PC-9 (cell line): ENCODE results near the gene LAMB4. TPM values are rescaled to one million over a fixed set of nuclear protein-coding genes. Genes with fewer than 3 reads are reported as not detected.

Experiments
- BruUV-seq: library from RNA; stranded (reverse); fragments of 400-500 nt; replicated peaks from 2 replicates; lab custom pipeline; 2021; lab: Mats Ljungman, UMichigan
- CTCF ChIA-PET: fragments of 300-600 bp; sonication (Branson Sonifier 250); formaldehyde crosslinking; loops from one replicate; lab custom pipeline; 2022; ENCODE audit warnings: antibody characterized with exemption; lab: Charles Lee
- POLR2A ChIA-PET: fragments of 300-600 bp; sonication (Branson Sonifier 250); formaldehyde crosslinking; loops from one replicate; lab custom pipeline; 2022; ENCODE audit warnings: antibody characterized with exemption; ENCODE audit not compliant: unreplicated experiment; lab: Charles Lee
- DNase-seq, 2 experiments: peaks; one replicate each; pipeline versions ENCODE4 v3.0.0 to v3.0.0-alpha.2; 2015 to 2022; ENCODE audit warnings: mixed read lengths in 1 of 2
- H2AFZ ChIP-seq: fragments of 200-600 bp; sonication (generic); 2 replicates; pipeline ENCODE4 v1.8.1; 2017; ENCODE audit warnings: antibody characterized with exemption
- H3F3A ChIP-seq: fragments of 200-600 bp; sonication (generic); 2 replicates; pipeline ENCODE4 v1.8.1; 2017; ENCODE audit warnings: antibody characterized with exemption, mild to moderate bottlenecking, low read depth; ENCODE audit not compliant: insufficient read depth
- H3K27ac ChIP-seq: fragments of 200-600 bp; sonication (generic); 2 replicates; pipeline ENCODE4 v1.6.1; 2016; ENCODE audit warnings: mixed run types
- H3K27me3 ChIP-seq: fragments of 200-600 bp; sonication (generic); 2 replicates; pipeline ENCODE4 v1.6.1; 2016; ENCODE audit warnings: low read depth, mixed run types; ENCODE audit not compliant: insufficient read depth
- H3K36me3 ChIP-seq: fragments of 200-600 bp; sonication (generic); 2 replicates; pipeline ENCODE4 v1.6.1; 2016; ENCODE audit warnings: low read depth, mixed run types
- H3K4me1 ChIP-seq: fragments of 200-600 bp; sonication (generic); replicated peaks from 2 replicates; pipeline ENCODE4 v1.6.1; 2016; ENCODE audit warnings: mixed run types; ENCODE audit not compliant: insufficient read depth
- H3K4me2 ChIP-seq: fragments of 200-600 bp; sonication (generic); 2 replicates; pipeline ENCODE4 v1.6.1; 2017; ENCODE audit warnings: mixed run types
- H3K4me3 ChIP-seq: fragments of 200-600 bp; sonication (generic); 2 replicates; pipeline ENCODE4 v1.6.1; 2016; ENCODE audit warnings: mixed run types
- H3K79me2 ChIP-seq: fragments of 200-600 bp; sonication (generic); 2 replicates; pipeline ENCODE4 v1.6.1; 2017; ENCODE audit warnings: low read depth, mixed run types
- H3K9me2 ChIP-seq: fragments of 200-600 bp; sonication (generic); 2 replicates; pipeline ENCODE4 v1.8.1; 2017; ENCODE audit warnings: mild to moderate bottlenecking; ENCODE audit not compliant: insufficient read depth
- H3K9me3 ChIP-seq: fragments of 200-600 bp; sonication (generic); 2 replicates; pipeline ENCODE4 v1.8.1; 2016; ENCODE audit warnings: low read depth; ENCODE audit not compliant: insufficient read depth
- H4K20me1 ChIP-seq: fragments of 200-600 bp; sonication (generic); 2 replicates; pipeline ENCODE4 v1.8.1; 2017; ENCODE audit not compliant: insufficient read depth
- EZH2 ChIP-seq: fragments of 200-600 bp; sonication (generic); IDR thresholded peaks from 2 replicates; pipeline ENCODE4 v1.8.0; 2017; ENCODE audit warnings: antibody characterized with exemption, low read depth
- intact Hi-C: fragments of 100-400 bp; cut with micrococcal nuclease; formaldehyde crosslinking; loops from one replicate; pipeline ENCODE4 v1.10.0; 2022; ENCODE audit not compliant: unreplicated experiment
- total RNA-seq: library from RNA; stranded (reverse); gene quantifications from 2 replicates; pipeline ENCODE4 v1.2.3, GENCODE V29; 2021
- TF ChIP-seq, protein P1 (sequence below): fragments of 200-600 bp; sonication (generic); conservative IDR thresholded peaks from 2 replicates; pipeline ENCODE4 v1.6.1; 2017; ENCODE audit warnings: mixed run types, antibody characterized with exemption, mild to moderate bottlenecking, moderate library complexity

The LAMB4 gene
- total RNA-seq, 1 experiment from 2014 or later: 0.83 TPM

DNA sequence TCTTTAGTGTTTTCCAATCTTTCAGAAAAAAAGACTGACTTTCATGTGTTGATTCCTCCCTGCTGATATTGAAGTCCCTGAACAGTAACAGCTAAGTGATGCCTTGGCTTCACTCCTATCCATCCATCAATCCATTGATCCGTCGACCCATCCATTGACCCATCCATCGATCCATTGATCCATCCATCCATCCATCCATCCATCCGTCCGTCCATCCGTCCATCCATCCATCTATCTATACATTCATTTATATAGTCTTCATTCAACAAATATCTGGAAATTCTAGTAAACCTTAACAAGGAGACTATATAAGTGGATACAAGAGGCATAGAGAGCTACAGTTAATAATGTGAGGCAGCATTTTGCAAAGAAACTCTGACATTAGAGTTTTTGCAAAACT lies 105.6 kb downstream of the LAMB4 start:
- Histone ChIP-seq H3K27ac (no peak overlapping the region), H3F3A (no peaks in the 10 kb centered on the region), H3K9me3 (no peaks in the 10 kb centered on the region), H3K4me2 (no peak overlapping the region), H3K79me2 (no peaks in the 10 kb centered on the region), H3K9me2 (no peaks in the 10 kb centered on the region), H3K4me3 (no peak overlapping the region), H3K4me1 (peaks cover 14% of the 10 kb centered on the region), H3K36me3 (no peaks in the 10 kb centered on the region), H2AFZ (no peak overlapping the region), H3K27me3 (no peaks in the 10 kb centered on the region), H4K20me1 (no peaks in the 10 kb centered on the region)
- intact Hi-C loops: no loop called here
- ChIA-PET CTCF (no interaction called here), POLR2A (no interaction called here)
- TF ChIP-seq, protein P1, sequence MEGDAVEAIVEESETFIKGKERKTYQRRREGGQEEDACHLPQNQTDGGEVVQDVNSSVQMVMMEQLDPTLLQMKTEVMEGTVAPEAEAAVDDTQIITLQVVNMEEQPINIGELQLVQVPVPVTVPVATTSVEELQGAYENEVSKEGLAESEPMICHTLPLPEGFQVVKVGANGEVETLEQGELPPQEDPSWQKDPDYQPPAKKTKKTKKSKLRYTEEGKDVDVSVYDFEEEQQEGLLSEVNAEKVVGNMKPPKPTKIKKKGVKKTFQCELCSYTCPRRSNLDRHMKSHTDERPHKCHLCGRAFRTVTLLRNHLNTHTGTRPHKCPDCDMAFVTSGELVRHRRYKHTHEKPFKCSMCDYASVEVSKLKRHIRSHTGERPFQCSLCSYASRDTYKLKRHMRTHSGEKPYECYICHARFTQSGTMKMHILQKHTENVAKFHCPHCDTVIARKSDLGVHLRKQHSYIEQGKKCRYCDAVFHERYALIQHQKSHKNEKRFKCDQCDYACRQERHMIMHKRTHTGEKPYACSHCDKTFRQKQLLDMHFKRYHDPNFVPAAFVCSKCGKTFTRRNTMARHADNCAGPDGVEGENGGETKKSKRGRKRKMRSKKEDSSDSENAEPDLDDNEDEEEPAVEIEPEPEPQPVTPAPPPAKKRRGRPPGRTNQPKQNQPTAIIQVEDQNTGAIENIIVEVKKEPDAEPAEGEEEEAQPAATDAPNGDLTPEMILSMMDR: no peak
- no peak for TF ChIP-seq EZH2
- no TSS peak for BruUV-seq
- no peak for DNase-seq

GRCh38 chr7:108020585-108020984 lies 109.6 kb downstream of the LAMB4 start:
- H3K36me3 ChIP-seq: no peaks in the 10 kb centered on the region
- H2AFZ ChIP-seq: no peak overlapping the region
- H3F3A ChIP-seq: 0 out of 2 replicates have a peak, but pooled peaks cover 6% of the 10 kb centered on the region
- no peaks in the 10 kb centered on the region for H3K9me2 ChIP-seq
- no peak overlapping the region for H3K4me3 ChIP-seq
- BruUV-seq: no TSS peak
- no peaks in the 10 kb centered on the region for H4K20me1 ChIP-seq
- no peak overlapping the region for H3K27ac ChIP-seq
- H3K27me3 ChIP-seq: no peaks in the 10 kb centered on the region
- CTCF ChIA-PET: no interaction called here
- H3K9me3 ChIP-seq: no peaks in the 10 kb centered on the region
- no peak for DNase-seq
- no peak for TF ChIP-seq EZH2
- TF ChIP-seq, protein P1: no peak
- H3K4me1 ChIP-seq: peaks cover 30% of the 10 kb centered on the region
- H3K4me2 ChIP-seq: no peak overlapping the region
- POLR2A ChIA-PET: no interaction called here
- no peaks in the 10 kb centered on the region for H3K79me2 ChIP-seq
- intact Hi-C loops: no loop called here

GRCh38 chr7:108018668-108019067 lies 111.5 kb downstream of the LAMB4 start:
- H3K9me2 ChIP-seq: no peaks in the 10 kb centered on the region
- no peaks in the 10 kb centered on the region for H3K9me3 ChIP-seq
- TF ChIP-seq EZH2: no peak
- TF ChIP-seq, protein P1: no peak
- no TSS peak for BruUV-seq
- H3F3A ChIP-seq: 0 out of 2 replicates have a peak, but pooled peaks cover 12% of the 10 kb centered on the region
- H3K4me3 ChIP-seq: no peak overlapping the region
- intact Hi-C loops: no loop called here
- ChIA-PET CTCF (no interaction called here), POLR2A (no interaction called here)
- H3K27ac ChIP-seq: no peak overlapping the region
- no peak for DNase-seq
- H3K4me2 ChIP-seq: no peak overlapping the region
- H3K4me1 ChIP-seq: peaks cover 44% of the 10 kb centered on the region
- H4K20me1 ChIP-seq: no peaks in the 10 kb centered on the region
- H3K27me3 ChIP-seq: no peaks in the 10 kb centered on the region
- no peak overlapping the region for H2AFZ ChIP-seq
- no peaks in the 10 kb centered on the region for H3K79me2 ChIP-seq
- no peaks in the 10 kb centered on the region for H3K36me3 ChIP-seq
